ENCODE data around the gene GDPD3. TPM values are rescaled to one million over a fixed set of nuclear protein-coding genes. Genes with fewer than 3 reads are reported as not detected.

Gene GDPD3
- total and polyA plus RNA-seq, 10 of the 15 experiments (the other 5 are each of a cell fraction or from before 2014, with no cell fraction given), result 0.29 to 3.3 (median 0.97) TPM

GRCh38 chr16:30091474-30092372, 21.6 kb downstream of the GDPD3 start, which contains the start of gene TBX6 (continued):
- peak; percentile 62; the same call in 1 of the 2 replicates for TF ChIP-seq MAX (IDR thresholded peaks at IDR 0.05; ENCODE audit: low read depth, low read length)
- TF ChIP-seq SRF (IDR thresholded peaks at IDR 0.05; ENCODE audit: low read depth in 2 of 2, low read length in 2 of 2), result no peak
- TF ChIP-seq ZNF622 (IDR thresholded peaks at IDR 0.05), result no peak
- no peak for TF ChIP-seq HDGF (IDR thresholded peaks at IDR 0.05)
- TF ChIP-seq KLF5 (IDR thresholded peaks at IDR 0.05; ENCODE audit: partially characterized antibody), result peak; percentile 15
- no peak for TF ChIP-seq MEF2B (IDR thresholded peaks at IDR 0.05; ENCODE audit: partially characterized antibody, poor library complexity, severe bottlenecking)
- no peak for TF ChIP-seq RAD51 (IDR thresholded peaks at IDR 0.05)
- no peak for TF ChIP-seq ZBTB33 (IDR thresholded peaks at IDR 0.05)
- no peak for TF ChIP-seq RBBP5 (conservative IDR thresholded peaks at IDR 0.05)
- peak; percentile 58 for TF ChIP-seq RAD21 (IDR thresholded peaks at IDR 0.05; ENCODE audit: insufficient read depth, low read depth, low read length)
- TF ChIP-seq YBX1 (IDR thresholded peaks at IDR 0.05), result no peak
- TF ChIP-seq WRNIP1 (IDR thresholded peaks at IDR 0.05; ENCODE audit: borderline replicate concordance, low read depth, low read length), result no peak
- TF ChIP-seq ELK1 (IDR thresholded peaks at IDR 0.05; ENCODE audit: low read depth, low read length), result 0 out of 2 replicates have a peak, but pooled peaks have one; percentile 36
- TF ChIP-seq CHD1 (IDR thresholded peaks at IDR 0.05; ENCODE audit: low read depth, low read length), result no peak
